Gastrocnemius medialis (tissue), 4 donors: ENCODE results near the gene EML3. TPM values are rescaled to one million over a fixed set of nuclear protein-coding genes. Genes with fewer than 3 reads are reported as not detected.
"Not testable (repeated sequence)": the region's sequence is repeated elsewhere in the genome, so short reads cannot be mapped to it uniquely, and the experiment has no call there.

ENCODE experiments used
- ATAC-seq, 2 donors: fragments of 150-250 bp; one replicate each; pipeline ENCODE4 v1.9.1; 2016
- DNase-seq, 2 donors: peaks; one replicate each; pipeline ENCODE4 v3.0.0-alpha.2; 2019
- H3K27ac ChIP-seq, 4 donors: fragments of 200-600 bp; sonication (generic); 1 replicate in 1 of 4; 2 replicates in 3 of 4; pipeline ENCODE4 v1.5.1; 2016 to 2018; ENCODE audit warnings: mild to moderate bottlenecking in 2 of 4, moderate library complexity in 1 of 4
- H3K27me3 ChIP-seq, 3 donors: fragments of 200-600 bp; sonication (generic) in 2 of 3; 1 replicate in 1 of 3; 2 replicates in 2 of 3; pipeline versions ENCODE4 v1.5.1 to v1.6.0; 2016 to 2019; ENCODE audit warnings: mild to moderate bottlenecking in 1 of 3, moderate library complexity in 1 of 3
- H3K36me3 ChIP-seq, 2 donors: fragments of 200-600 bp; sonication (generic) in 1 of 2; one replicate each; pipeline ENCODE4 v1.5.1; 2017 to 2018
- H3K4me1 ChIP-seq, 2 donors: fragments of 200-600 bp; sonication (generic) in 1 of 2; one replicate each; pipeline ENCODE4 v1.5.1; 2016 to 2017; ENCODE audit warnings: mild to moderate bottlenecking in 2 of 2
- H3K4me3 ChIP-seq, 4 donors: fragments of 200-600 bp; sonication (generic) in 3 of 4; 1 replicate in 1 of 4; 2 replicates in 3 of 4; pipeline ENCODE4 v1.5.1; 2016 to 2019; ENCODE audit warnings: mild to moderate bottlenecking in 2 of 4
- H3K9me3 ChIP-seq, 3 donors: fragments of 200-600 bp; sonication (generic) in 2 of 3; 1 replicate in 1 of 3; 2 replicates in 2 of 3; pipeline ENCODE4 v1.5.1; 2016 to 2019
- POLR2A ChIP-seq, 2 donors: fragments of 450-650 bp; IDR thresholded peaks; one replicate each; pipeline ENCODE4 v1.6.1; 2017; ENCODE audit warnings: antibody characterized with exemption in 2 of 2, mild to moderate bottlenecking in 2 of 2, moderate library complexity in 2 of 2
- in situ Hi-C, 4 donors: fragments of 200-750 bp; cut with MboI; loops; one replicate each; pipeline versions ENCODE4 v1.15.0 to v1.8.0; 2017; ENCODE audit warnings: low sequenced_read_pairs in 4 of 4
- intact Hi-C: fragments of 100-400 bp; cut with DNase I; formaldehyde crosslinking; loops from one replicate; pipeline ENCODE4 v1.15.1; 2023; ENCODE audit warnings: low total_unique reads
- total RNA-seq, 4 donors: library from RNA; depleted of rRNA; stranded (reverse); fragments of >200 nt; gene quantifications; one replicate each; pipeline versions ENCODE4 v1.1.0 to v1.2.3, GENCODE V29; 2016
- TF ChIP-seq, protein P1 (sequence below), 5 experiments: fragments of 450-650 bp in 3 of 5; fragments of 200-600 bp in 2 of 5; sonication (generic) in 2 of 5; IDR thresholded peaks in 4 of 5; conservative IDR thresholded peaks in 1 of 5; 1 replicate in 4 of 5; 2 replicates in 1 of 5; pipeline ENCODE4 v1.5.1; 2016 to 2019; ENCODE audit warnings: antibody characterized with exemption in 5 of 5, mild to moderate bottlenecking in 3 of 5, moderate library complexity in 3 of 5

Gene EML3
- total RNA-seq, 4 donors from 2014 or later, result 4.7 to 7.9 (median 7.0) TPM

DNA sequence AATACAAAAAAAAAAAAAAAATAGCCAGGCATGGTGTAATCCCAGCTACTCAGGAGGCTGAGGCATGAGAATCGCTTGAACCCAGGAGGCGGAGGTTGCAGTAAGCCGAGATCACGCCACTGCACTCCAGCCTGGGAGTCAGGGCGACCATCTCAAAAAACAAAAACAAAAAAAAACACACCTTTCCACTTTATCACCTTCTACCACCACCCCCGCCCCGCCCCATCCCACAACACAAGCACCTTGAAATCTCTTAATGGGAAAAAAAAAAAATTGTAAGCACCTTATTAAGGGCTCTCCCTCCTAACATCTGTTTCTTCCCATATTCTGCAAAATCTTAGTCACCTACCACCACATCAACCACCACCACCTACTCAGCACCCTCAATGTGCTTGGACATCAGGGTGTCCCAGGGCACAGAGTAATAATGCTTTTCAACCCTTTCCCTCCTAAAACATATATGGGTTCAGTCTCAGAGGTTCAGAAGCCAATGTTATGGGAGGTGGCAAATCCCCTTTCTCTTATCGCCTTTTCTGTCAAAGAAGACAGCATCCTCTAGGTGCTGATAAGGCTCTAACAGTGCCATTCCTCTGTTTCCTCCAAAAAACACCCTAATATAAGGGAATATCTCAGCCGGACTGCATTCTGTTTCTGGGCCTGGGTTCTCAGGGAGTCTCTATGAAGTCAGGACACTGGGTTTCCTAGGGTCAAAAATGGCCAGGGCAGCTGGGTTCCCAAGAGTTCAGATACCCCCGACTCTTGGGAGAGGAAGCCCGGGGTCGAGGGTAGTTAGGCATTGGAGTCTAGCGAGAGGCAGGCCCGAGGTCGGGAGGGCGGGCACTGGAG, 39.8 kb upstream of the EML3 start:
- Histone ChIP-seq H3K36me3 (peaks cover 0 to 22% of the 10 kb centered on the region in 2 donors), H3K4me3 (peak overlapping the region; percentile 78 to 91 (median 86)), H3K27me3 (no peaks in the 10 kb centered on the region), H3K4me1 (peaks cover 13 to 18% of the 10 kb centered on the region in 2 donors), H3K9me3 (no peaks in the 10 kb centered on the region), H3K27ac (peak overlapping the region; percentile 89 to 95 (median 92))
- no peak for ATAC-seq
- TF ChIP-seq POLR2A (IDR thresholded peaks at IDR 0.05), result no peak
- TF ChIP-seq, protein P1, sequence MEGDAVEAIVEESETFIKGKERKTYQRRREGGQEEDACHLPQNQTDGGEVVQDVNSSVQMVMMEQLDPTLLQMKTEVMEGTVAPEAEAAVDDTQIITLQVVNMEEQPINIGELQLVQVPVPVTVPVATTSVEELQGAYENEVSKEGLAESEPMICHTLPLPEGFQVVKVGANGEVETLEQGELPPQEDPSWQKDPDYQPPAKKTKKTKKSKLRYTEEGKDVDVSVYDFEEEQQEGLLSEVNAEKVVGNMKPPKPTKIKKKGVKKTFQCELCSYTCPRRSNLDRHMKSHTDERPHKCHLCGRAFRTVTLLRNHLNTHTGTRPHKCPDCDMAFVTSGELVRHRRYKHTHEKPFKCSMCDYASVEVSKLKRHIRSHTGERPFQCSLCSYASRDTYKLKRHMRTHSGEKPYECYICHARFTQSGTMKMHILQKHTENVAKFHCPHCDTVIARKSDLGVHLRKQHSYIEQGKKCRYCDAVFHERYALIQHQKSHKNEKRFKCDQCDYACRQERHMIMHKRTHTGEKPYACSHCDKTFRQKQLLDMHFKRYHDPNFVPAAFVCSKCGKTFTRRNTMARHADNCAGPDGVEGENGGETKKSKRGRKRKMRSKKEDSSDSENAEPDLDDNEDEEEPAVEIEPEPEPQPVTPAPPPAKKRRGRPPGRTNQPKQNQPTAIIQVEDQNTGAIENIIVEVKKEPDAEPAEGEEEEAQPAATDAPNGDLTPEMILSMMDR (IDR thresholded peaks at IDR 0.05 in 4 of 5, conservative IDR thresholded peaks at IDR 0.05 in 1 of 5), result no peak
- no peak for DNase-seq
- in situ Hi-C loops, result no loop called here
- intact Hi-C loops, result loop anchor here (2.0 kb wide), 2 partner anchors 26 to 42 kb away; partner anchors contain the start of gene UBXN1

DNA sequence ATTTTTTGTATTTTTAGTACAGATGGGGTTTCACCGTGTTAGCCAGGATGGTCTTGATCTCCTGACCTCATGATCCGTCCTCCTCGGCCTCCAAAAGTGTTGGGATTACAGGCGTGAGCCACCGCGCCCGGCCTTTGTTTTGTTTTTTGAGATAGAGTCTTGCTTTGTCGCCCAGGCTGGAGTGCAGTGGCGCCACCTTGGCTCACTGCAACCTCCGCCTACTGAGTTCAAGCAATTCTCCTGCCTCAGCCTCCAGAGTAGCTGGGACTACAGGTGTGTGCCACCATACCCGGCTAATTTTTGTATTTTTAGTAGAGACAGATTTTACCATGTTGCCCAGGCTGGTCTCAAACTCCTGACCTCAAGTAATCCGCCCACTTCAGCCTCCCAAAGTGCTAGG, 37.7 kb upstream of the EML3 start:
- H3K4me3 ChIP-seq, H3K27me3 ChIP-seq, DNase-seq, in situ Hi-C loops, H3K27ac ChIP-seq, H3K9me3 ChIP-seq, intact Hi-C loops, ATAC-seq: not testable (repeated sequence)
- Histone ChIP-seq H3K36me3 (peaks cover 0 to 22% of the 10 kb centered on the region in 2 donors), H3K4me1 (peaks cover 26 to 31% of the 10 kb centered on the region in 2 donors)

DNA sequence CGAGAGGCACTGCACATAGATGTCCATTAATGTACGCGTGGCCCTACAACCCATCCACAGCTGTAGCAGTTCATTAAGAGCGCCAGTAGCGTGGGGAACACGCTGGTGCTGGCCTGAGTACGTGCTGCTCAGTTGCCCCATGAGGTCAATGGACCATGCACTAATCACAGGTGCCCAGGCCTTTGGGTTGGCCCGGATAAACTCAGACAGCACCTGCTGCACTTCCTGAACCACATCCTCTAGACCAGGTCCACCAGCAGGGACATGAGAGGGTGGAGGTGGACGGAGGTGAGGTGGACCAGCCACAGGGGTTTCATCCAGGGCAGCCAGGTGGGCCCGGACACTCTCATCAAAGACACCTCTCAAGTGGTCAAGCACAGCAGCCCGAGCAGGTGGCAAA, 36.9 kb upstream of the EML3 start:
- no peak for ATAC-seq
- intact Hi-C loops, result loop anchor here (10.0 kb wide), 1 partner anchor 135 kb away; the partner anchor contains the start of gene TMEM179B
- in situ Hi-C loops, result no loop called here
- H3K36me3 ChIP-seq, result peaks cover 0 to 24% of the 10 kb centered on the region in 2 donors
- H3K27ac ChIP-seq, result no peak overlapping the region
- TF ChIP-seq POLR2A (IDR thresholded peaks at IDR 0.05), result no peak
- TF ChIP-seq, protein P1 (IDR thresholded peaks at IDR 0.05 in 4 of 5, conservative IDR thresholded peaks at IDR 0.05 in 1 of 5), result no peak
- H3K4me3 ChIP-seq, result no peak overlapping the region
- H3K9me3 ChIP-seq, result no peaks in the 10 kb centered on the region
- DNase-seq, result no peak
- no peaks in the 10 kb centered on the region for H3K27me3 ChIP-seq
- peaks cover 34 to 38% of the 10 kb centered on the region in 2 donors for H3K4me1 ChIP-seq

DNA sequence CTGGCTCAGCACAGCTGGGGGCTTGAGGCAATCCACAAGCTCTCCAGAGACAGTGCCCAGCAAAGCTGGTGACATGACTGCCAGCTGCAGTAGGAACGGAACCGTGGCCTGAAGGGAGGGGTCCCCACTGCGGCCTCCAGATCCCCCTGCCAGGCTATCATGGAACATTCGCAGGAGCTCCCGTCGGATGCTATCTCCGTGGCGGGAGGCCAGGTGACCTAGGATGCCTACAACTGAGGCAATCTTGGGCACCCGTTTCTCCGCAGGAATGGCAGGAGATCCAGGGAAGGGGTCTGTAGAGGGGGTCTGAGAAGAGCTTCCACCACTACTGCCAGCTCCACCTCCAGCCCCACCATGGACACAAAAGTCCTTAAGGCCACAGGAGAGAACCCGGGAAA, 36.4 kb upstream of the EML3 start:
- Histone ChIP-seq H3K27me3 (no peaks in the 10 kb centered on the region), H3K27ac (no peak overlapping the region), H3K9me3 (no peaks in the 10 kb centered on the region), H3K36me3 (peaks cover 0 to 29% of the 10 kb centered on the region in 2 donors), H3K4me3 (no peak overlapping the region), H3K4me1 (peaks cover 37 to 42% of the 10 kb centered on the region in 2 donors)
- DNase-seq (no peak), ATAC-seq (no peak)
- in situ Hi-C loops, result no loop called here
- TF ChIP-seq, protein P1 (IDR thresholded peaks at IDR 0.05 in 4 of 5, conservative IDR thresholded peaks at IDR 0.05 in 1 of 5), result no peak
- TF ChIP-seq POLR2A (IDR thresholded peaks at IDR 0.05), result no peak
- intact Hi-C loops, result loop anchor here (10.0 kb wide), 1 partner anchor 136 kb away; the partner anchor contains the start of gene TMEM179B

DNA sequence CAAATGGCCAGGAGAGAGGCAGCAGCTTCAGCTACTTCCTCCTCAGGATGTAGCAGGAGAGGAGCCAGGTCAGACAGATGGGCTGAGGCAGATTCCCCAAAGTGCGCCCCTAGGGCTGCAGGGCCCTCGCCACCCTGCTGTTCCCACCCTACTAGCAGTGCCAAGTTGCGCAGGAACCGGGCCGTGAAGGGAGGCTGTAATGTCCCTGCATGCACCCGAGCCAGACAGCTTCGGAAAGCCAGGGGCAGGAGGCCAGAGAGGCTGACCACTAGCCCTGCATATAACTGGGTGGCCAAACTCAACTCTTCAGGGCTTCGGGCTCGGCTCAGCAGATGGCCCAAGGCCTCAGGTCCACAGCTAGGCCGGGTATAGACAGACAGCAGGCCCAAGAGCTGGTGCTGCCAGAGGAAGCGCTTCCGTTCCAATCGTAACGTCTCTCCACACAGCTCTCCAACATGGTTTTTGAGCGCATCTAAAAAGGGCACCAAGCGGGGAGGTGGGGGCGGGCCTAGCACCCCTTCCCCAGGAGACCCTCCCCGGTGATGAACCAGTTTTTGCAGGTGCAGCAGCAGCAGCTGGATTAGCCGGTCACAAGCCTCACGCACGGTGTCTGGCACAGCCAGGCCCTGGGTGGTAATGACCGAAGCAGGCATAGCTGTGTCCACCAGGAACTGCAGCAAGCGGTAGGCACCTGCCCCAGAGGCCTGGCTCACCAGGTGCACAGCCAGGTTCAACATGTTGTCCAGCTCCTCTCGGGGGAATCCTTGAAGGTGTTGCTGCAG, 35.8 kb upstream of the EML3 start:
- Histone ChIP-seq H3K27ac (no peak overlapping the region), H3K4me1 (peaks cover 42 to 43% of the 10 kb centered on the region in 2 donors), H3K36me3 (peaks cover 0 to 35% of the 10 kb centered on the region in 2 donors), H3K9me3 (no peaks in the 10 kb centered on the region), H3K27me3 (no peaks in the 10 kb centered on the region), H3K4me3 (no peak overlapping the region)
- intact Hi-C loops, result loop anchor here (10.0 kb wide), 1 partner anchor 136 kb away; the partner anchor contains the start of gene TMEM179B
- TF ChIP-seq POLR2A (IDR thresholded peaks at IDR 0.05), result no peak
- TF ChIP-seq, protein P1 (IDR thresholded peaks at IDR 0.05 in 4 of 5, conservative IDR thresholded peaks at IDR 0.05 in 1 of 5), result no peak
- in situ Hi-C loops, result no loop called here
- DNase-seq, result no peak
- ATAC-seq, result no peak
